Limb (tissue), 2 donors: ENCODE measurements around the gene SSTR5.
"Not testable (repeated sequence)": the region's sequence is repeated elsewhere in the genome, so short reads cannot be mapped to it uniquely, and the experiment has no call there.

Experiments used
- DNase-seq, 2 donors: peaks; one replicate each; pipeline ENCODE4 v3.0.0-alpha.2; 2016; ENCODE audit errors: extremely low spot score in 2 of 2

Gene SSTR5

GRCh38 chr16:1073566-1074378 lies 1.2 kb downstream of the SSTR5 start:
- DNase-seq, result no peak

- no peak for DNase-seq
Observed at GRCh38 chr16:1074379-1074649, 1.8 kb downstream of the SSTR5 start.

GRCh38 chr16:1075546-1075945 lies 3.0 kb downstream of the SSTR5 start:
- no peak for DNase-seq

GRCh38 chr16:1076801-1077576 lies 4.4 kb downstream of the SSTR5 start:
- DNase-seq, result no peak

GRCh38 chr16:1077877-1078578 lies 5.5 kb downstream of the SSTR5 start:
- DNase-seq, result no peak

- DNase-seq, result no peak
Observed at GRCh38 chr16:1078579-1079021, 6.1 kb downstream of the SSTR5 start.

GRCh38 chr16:1079341-1079740 lies 6.8 kb downstream of the SSTR5 start:
- DNase-seq, result no peak

- no peak for DNase-seq
Observed at GRCh38 chr16:1079786-1080525, 7.4 kb downstream of the SSTR5 start.

- DNase-seq, result no peak
Observed at GRCh38 chr16:1080801-1081733, 8.5 kb downstream of the SSTR5 start.

- no peak for DNase-seq
Observed at GRCh38 chr16:1081734-1082265, 9.3 kb downstream of the SSTR5 start.

GRCh38 chr16:1082266-1082951 lies 9.9 kb downstream of the SSTR5 start:
- no peak for DNase-seq

GRCh38 chr16:1082952-1083675 lies 10.6 kb downstream of the SSTR5 start:
- DNase-seq, result no peak

GRCh38 chr16:1084971-1085370 lies 12.4 kb downstream of the SSTR5 start:
- no peak for DNase-seq

GRCh38 chr16:1086443-1086842 lies 13.9 kb downstream of the SSTR5 start:
- not testable (repeated sequence) for DNase-seq

- no peak for DNase-seq
Observed at GRCh38 chr16:1088295-1089170, 16.0 kb downstream of the SSTR5 start.

- no peak for DNase-seq
Observed at GRCh38 chr16:1089439-1089821, 16.9 kb downstream of the SSTR5 start.

- no peak for DNase-seq
Observed at GRCh38 chr16:1089822-1090619, 17.5 kb downstream of the SSTR5 start.
